GM21723 (cell line): ENCODE results near the gene IFITM10.

ENCODE experiments used
- ATAC-seq: cut with Tn5 transposase; IDR thresholded peaks from one replicate; pipeline ENCODE4 v1.9.1; 2021; ENCODE audit warnings: mild to moderate bottlenecking, moderate library complexity; ENCODE audit not compliant: unreplicated experiment

IFITM10 gene

DNA sequence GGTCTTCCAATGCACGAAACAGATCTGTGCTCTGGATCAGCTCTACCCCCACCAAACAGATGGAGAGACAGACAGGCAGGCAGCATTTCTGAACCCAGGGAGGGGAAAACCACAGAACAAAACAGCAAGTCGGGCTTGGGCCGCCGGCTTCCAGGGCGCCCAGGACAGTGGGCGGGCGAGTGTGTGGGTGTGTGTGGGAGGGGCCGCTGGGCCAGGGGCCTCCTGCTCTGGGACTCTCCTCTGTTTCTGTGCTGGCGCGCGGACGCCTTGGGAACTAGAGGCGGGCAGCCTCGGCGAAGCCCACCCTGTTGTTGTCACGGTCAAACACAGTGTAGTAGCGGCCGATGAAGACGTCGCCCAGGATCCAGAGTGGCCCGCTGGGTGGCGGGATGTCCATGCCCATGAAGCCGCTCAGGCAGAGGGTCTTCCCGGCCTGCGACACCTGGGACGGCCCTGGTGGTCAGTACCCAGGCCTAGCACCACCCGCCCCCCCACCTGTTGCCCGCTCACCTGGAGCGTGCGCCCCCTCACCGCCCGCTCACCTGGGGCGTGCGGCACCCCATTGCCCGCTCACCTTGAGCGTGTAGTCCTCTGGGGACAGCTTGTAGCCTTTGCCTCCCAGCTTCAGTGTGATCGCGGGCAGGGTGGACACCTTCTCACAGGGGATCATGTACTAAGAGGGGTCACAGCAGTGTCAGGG lies 3.0 kb upstream of the IFITM10 start:
- ATAC-seq = no peak

DNA sequence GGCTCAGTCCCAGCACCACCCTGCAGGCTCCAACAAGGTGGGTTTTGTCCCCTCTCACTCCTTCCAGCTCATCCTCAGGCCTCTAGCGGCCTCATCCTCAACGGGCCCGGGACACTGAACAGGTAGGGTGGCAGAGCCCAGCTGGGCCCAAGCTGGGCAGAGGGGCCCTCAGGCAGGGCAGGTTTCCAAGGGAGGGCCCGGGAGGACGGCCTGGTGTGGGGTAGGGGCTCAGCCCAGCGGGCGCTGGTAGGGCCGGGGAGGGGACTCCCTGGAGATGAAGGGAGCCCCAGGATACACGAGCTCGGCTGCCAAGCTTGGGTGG lies 2.5 kb upstream of the IFITM10 start:
- ATAC-seq = no peak

DNA sequence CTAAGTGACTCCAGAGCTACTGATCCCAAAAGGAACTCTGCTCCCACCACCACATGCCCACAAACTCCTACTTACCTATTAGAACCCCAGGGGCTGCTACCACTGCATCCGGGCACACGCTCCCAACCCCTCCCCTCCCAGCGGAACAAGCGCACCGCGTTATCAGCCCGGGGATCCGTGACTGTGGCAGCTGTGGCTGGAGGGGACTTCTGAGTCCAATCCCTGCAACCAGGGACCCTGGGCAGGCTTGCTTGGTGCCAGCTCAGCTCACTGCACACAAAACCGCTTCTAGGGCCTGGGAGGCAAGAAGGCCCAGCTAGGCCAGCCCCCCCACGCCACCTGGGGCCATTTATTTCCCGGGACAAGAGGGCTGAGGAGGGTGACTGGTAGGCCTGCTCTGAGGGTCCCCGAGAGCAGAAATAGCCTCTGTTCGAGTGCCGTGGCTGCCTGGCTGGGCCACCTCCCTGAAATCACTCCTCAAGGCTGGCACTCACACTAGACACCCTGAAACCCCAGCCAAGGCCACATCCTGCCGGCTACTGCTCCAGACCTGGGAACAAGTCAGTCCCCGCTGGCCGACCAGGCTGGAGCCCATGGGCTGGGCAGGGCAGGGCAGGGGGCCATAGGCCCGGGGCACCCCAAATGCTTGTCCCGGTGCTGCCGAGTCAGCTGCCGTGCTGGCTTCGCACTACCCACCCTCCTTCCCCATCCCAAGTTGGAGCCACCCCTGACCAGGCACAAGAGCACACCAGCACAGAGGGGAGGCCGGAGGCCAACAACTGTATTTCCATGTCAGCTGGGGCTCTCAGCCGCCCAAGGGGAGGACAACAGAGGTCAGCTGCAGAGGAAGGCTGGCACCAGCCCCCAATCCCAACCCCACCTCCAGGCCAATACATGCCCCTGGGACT lies 1.9 kb upstream of the IFITM10 start:
- ATAC-seq = no peak

DNA sequence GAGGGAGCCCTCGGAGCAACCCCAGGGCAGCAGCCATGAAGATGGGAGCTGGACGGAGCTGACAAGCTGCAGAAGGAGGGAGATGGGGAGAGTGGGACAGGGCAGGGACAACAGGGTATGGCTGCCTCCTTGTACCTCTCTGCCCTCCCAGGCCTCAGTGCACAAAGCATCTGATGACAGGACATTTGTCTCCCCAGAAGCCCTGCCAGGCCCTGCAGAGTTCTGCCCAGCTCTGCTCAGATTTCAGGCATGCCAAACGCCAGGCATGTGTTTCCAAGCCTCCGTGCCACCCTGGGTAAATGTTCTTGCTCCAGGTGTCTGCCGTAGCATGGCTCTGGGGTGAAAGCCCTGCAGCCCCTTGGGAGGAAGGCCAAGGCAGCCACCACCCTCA lies 1.1 kb upstream of the IFITM10 start:
- ATAC-seq = no peak

DNA sequence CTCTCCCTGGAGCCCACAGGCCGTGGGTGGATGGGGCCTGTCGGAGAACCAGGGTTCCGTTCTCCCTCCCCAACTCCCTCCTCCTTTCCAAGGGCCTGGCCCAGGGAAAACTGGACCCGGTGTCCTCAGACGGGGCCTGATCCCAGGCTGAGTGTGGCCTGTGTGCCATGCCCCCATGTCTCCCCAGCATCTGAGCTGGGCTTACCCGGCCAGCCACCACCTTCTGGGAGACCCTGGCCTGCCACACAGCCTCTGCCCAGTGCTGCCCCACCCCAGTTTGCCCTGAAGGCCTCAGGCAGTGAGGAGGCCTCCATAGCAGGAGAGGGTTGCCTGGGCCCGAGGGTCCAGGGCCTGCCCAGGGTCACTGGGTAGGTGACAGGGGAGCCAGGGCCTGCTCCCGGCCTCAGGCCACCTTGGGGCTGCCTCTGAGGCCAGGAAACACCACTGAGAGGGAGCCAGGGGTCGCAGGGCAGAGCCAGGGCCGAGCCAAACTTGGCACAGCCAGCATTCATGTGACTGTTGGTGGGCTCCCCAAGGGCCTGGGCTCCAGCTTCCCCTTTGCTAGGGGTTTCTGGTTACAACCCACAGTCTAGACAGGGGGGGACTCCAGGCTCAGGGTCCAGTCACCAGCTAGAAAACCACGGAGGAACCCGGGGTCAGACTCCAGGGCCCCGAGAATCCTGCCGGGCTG lies 590 bp upstream of the IFITM10 start:
- ATAC-seq = no peak

DNA sequence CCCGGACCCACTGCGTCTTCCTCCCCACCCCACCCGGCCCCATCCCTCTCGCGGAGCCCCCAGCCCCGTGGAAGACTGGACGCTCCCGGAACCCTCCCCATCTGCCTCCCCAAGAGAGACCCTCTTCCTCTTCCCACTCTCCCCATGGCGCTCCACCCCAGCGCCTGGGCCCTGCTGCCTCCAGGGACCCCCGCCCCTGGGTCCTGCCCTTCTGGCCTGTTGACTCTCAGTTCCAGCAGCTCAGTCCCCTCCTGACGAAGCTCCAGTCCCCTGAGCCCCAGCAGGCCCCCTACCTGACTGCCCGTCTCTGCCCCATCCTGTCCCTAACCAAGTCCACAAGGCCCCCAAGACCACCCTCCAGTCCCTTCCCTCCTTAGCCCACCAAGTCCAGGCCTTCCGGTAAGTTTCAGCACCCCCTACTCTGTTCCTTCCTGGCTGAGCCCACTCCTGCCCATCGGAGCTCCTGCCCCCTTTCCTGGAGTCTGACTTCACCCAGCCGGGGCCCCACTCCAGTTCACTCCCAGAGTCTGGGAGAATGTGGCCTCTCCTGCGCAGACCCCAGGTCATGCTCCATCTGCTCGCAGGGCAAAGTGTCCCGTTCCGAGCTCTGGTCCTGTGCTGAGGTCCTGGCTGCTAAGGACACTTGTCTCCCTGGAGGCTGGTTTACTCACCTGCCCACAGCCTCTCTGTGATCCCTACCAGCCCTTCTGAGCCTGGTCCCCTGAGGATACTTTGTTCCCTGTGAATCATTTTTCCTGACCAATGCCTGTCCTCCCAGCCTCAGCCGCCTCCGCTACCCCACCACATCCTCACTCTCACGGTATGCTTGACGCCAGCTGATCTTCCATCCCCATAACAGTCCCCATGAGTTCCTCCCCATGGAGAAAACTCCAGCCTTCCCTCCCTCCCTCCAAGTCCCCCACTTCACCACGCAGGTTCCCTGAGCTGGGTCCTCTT lies 722 bp downstream of the IFITM10 start:
- ATAC-seq = no peak

DNA sequence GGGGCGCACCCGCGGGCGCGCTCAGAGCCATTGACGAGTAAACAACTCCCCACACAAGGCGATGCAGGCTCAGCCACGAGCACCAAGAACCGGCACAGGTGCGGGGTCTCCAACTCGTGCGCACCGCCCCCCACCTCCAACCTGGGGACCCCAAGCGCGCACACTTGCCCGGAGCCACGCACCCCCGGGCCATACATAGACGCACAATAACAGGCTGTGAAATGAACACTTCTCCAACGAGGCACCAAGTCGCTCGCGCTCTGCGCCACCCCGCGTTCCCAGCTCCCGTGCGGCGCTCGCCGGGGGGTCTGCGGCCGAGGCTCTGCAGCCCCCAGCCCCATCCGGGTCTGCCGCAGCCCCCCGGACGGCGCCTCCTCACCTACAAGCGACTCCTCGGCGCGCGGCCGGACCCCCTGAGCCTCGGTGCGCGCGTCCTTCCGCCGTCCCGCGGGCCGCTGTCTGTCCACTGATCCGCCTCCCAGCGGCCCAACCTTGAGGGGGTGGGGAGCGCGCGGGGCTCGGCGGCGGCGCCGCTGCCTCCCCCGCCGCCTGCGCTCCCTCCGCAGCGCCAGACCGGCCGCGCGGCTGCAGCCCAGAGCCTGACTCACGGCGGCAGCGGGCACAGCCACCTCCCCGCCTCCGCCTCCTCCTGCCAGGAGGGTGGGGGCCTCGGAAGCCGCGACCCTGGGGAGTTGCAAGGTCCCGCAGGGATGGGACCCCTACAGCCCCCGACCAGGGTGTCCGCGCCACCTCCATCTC lies 1.6 kb downstream of the IFITM10 start:
- ATAC-seq = no peak

DNA sequence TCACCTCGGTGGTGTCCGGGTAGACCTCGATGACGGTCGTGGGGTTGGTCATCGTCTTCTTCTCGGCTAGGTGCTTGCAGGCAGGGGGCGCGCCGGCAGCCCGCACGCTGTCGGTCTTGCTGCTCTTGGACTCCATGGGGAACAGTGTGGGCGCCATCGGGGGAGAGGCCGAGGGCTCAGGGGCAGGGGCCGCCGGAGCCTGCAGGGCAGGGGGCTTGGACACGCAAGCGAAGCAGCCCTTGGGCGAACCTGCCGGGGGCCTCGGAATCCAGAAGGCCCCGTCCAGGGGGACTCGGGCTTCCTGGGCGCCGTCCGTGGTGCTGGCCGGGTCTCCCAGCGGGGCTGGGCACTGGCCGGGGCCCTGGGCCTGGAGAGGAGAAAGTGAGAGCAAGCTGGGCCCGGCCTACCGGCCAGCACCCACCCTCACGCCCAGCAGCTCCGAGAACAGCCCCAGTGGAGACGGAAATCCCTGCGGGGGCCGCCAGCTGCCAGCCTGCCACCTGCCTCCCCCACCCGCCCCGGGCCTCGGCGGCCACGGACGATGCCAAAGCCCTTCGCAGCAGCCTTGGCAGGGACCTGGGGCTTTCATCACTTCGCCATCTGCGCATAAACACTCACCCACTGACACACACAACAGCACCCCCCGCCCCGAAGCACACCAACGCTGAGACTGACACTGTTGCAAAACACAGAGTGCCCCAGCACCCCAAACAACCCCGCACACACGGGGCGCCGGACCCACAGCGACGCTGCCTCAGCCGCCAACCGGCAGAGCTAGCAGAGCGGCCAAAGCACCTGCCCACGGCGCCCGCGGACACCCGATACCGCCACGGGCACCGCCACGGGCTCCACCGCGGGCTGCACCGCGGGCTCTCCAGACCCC lies 2.4 kb downstream of the IFITM10 start:
- ATAC-seq = no peak

DNA sequence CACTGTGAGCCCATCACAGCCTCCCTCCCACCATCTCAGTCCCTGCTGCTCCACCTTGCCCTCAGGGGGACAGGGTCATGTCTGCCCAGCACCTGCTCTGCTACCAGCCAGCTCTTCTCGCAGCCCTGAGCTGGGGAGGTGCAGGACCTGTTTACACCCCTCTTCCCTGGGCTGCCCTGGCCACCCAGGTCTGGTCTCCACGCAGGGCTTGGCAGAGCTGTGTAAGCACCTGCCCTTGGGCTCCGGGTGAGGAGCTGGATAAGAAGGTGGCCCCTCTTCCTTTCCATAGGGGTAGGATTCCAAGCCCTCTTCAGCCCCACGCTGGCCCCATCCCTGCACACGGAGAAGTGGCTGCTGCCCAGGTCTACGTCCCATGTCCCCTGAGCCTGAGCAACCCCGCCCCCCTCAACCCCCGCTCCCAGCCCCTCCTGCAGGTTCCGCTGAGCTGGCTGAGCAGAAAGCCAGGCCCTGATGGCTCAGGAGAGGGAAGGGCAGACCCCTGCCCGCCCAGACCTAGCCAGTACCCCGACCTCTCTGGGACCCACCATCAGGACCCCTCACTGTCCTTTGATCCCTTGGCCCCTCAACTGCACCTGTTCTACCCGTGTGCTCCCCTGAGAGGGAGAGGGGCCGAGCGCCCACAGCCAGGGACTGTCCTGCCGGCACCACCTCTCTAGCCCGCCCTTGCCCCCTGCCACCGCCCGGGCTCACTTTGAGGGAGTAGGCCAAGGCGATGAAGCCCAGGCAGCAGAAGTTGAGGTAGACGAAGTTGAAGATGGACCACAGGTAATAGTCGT lies 3.2 kb downstream of the IFITM10 start:
- no peak for ATAC-seq

DNA sequence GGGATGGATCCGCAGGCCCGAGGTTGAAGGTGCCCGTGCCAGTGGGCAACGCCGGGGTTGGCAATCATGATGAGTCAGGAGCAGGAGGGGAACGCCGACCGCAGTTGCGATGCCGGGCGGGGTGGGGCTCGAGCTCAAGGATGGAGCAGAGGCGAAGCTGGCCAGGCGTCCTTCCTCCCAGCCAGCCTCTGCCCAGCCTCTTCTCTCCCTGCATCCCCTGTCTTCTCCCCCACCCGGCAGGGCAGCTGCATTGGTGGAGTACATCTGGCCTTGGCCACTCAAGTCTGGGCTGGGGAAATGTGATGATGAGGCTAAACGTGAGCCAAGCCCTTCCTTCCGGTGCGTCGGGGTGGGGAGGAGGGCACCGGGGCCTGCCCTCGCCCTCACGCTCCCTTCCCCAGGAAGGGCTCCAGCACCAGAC lies 3.9 kb downstream of the IFITM10 start:
- ATAC-seq = no peak

DNA sequence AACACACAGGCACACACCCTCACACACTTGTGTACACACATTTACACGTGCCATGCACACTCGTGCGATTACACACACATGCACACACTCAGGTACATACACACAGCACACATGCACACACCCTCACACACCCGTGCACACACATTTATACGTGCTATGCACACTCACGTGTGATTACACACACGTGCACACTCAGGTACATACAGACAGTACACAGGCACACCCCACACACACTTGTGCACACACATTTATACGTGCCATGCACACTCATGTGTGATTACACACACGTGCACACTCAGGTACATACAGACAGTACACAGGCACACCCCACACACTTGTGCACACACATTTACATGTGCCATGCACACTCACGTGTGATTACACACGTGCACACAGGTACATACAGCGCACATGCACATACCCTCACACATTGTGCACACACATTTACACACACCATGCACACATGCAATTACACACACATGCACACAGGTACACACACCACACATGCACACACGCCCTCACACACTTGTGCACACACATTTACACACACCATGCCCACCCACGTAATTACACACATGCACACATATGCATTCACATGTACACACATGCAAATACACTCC lies 4.6 kb downstream of the IFITM10 start:
- ATAC-seq = no peak

DNA sequence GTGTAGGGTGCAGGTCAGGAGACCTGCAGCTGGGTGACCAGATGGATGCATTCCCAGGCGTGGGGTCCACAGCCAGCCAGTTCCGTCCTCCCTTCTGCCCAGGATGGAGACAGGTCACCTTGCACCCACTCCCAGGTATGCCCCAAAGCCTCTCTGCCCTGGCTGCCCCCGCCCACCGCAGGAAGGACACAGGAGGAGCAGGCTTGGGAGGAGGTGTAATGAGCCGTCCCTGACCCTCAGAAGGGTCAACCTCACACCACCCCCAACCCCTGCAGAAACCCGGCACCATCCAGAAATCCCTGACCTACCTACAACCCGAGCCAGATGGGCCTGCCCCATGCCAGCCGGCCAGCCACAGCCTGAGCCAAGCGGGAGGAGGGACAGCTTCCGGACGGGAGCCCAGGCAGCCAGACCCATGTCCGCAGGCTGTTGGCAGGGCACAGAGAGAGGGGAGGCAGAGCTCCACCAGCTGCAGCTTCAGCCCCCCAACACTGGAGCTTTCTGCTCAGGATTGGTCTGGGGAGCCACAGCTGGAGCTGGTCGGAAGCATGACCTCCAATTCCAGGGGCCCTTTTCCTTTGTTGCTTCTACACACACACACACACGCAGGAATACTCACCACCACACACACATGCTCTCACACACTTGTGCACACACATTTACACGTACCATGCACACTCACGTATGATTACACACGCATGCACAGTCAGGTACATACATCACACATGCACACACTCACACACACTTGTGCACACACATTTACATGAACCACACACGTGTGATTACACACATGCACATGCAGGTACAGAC lies 5.3 kb downstream of the IFITM10 start:
- ATAC-seq = no peak

DNA sequence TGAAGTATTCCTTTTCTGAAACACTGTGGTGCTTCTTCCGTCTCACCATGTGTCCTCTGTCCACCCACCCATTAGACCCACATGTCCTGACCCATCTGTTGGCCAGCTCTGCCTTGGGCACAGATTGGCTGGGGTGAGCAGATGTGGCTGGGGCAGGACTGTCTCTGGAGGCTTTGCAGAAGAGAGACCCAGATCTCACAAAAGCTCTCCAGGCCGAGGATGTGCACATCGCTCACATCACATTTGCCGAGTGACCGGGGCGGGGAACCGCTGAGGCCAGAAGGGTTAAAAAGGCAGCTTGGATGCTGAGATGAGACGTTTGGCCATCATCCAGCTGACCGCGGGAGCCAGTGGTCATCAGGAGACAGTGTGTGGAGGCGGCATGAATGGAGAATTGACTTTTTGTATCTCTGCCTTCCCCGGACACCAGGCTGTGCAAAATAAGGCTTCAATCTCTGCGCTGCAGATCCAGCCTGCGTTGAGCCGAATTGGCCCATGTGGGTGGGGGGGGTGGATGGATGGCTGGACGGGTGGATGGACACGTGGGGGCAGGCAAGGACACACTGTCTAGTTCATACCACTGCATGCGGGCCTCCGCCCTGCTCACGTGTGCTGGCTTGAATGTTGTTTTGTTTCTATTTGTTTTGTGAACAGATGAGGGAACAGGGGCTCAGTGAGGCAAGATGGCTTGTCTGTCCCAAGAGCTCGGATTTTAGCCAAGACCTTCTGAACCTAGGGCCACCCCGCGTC lies 6.1 kb downstream of the IFITM10 start:
- no peak for ATAC-seq

DNA sequence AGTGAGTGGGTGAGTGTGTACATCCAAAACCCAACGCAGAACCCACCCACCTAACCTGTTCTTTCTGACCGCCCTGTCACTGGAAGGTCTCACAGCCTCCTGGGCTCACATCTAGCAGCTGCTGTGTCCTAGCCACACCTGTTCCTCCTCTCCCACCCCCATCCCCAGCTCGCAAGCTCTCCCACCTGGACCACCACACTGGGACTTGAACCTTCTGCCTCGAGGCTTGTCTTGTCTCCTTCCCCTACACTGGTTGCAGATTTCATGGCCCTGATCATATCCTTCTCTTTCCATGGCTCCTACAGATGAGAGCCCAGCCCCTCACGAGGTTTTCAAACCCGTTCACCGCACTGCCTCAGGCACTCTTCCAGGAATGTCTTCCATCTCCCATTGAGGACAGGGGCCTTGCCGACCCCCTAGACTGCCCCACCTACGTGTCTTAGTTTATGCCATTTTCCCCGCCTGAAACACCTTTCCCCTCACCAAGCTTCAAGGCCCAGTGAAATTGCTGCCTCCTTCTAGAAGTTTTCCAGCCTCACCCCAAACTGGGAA lies 6.7 kb downstream of the IFITM10 start:
- no peak for ATAC-seq

DNA sequence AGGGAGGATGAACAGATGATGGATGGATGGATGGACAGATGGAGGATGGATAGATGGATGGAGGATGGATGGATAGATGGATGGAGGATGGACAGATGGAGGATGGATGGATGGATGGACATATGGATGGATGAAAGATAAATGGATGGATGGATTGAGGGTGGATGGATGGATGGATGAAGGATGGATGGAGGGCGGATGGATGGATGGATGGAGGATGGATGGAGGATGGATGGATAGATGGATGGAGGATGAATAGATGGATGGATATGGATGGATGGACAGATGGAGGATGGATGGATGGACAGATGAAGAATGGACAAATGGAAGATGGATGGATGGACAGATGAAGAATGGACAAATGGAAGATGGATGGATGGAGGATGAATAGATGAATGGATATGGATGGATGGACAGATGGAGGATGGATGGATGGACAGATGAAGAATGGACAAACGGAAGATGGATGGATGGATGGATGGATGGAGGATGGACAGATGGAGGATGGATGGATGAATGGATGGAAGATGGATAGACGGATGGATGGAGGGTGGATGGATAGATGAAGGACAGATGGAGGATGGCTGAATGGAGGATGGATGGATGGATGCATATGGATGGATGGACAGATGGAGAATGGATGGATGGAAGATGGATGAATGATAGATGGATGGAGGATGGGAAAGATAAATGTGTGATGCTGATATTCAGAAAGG lies 7.4 kb downstream of the IFITM10 start:
- no peak for ATAC-seq
